Erythroblast (primary cell): ENCODE measurements around the gene BIRC3.
"Not testable (repeated sequence)": the region's sequence is repeated elsewhere in the genome, so short reads cannot be mapped to it uniquely, and the experiment has no call there.

ENCODE experiments used
- DNase-seq, 2 experiments: peaks; one replicate each; lab custom pipeline; 2025; lab: John Stamatoyannopoulos, UW
- GATA1 ChIP-seq: IDR thresholded peaks from 2 replicates; pipeline ENCODE4 v1.6.1; 2011; ENCODE audit warnings: low read depth, mild to moderate bottlenecking, control low read depth, low read length, moderate library complexity
- POLR2A ChIP-seq: IDR thresholded peaks from 2 replicates; pipeline ENCODE4 v1.6.1; 2011; ENCODE audit warnings: mild to moderate bottlenecking, low read length

Gene BIRC3

GRCh38 chr11:102286292-102286691 is 31.0 kb upstream of the BIRC3 start:
- TF ChIP-seq POLR2A: no peak
- TF ChIP-seq GATA1: no peak
- DNase-seq: no peak

- TF ChIP-seq POLR2A (no peak), GATA1 (no peak)
- DNase-seq: peak; percentile 61 to 72
Measured at GRCh38 chr11:102287964-102288724, 29.1 kb upstream of the BIRC3 start.

DNA sequence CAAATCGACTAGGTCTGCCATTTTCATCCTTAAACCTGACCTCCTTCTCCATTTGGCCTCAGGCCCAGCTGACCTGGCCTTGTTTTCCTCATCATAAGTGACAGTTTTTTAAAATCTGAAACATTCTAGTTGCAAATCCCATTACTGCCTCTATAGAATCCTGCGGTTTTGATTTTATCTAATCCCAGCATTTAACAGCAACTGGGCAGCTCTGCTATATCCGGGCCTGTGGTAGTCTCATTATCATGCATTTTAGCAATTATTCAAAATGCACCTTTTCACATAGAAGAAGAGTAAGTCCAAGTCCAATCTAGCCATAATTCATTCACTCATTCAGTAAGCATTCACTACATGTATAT is 28.6 kb upstream of the BIRC3 start:
- TF ChIP-seq GATA1 (no peak), POLR2A (no peak)

DNA sequence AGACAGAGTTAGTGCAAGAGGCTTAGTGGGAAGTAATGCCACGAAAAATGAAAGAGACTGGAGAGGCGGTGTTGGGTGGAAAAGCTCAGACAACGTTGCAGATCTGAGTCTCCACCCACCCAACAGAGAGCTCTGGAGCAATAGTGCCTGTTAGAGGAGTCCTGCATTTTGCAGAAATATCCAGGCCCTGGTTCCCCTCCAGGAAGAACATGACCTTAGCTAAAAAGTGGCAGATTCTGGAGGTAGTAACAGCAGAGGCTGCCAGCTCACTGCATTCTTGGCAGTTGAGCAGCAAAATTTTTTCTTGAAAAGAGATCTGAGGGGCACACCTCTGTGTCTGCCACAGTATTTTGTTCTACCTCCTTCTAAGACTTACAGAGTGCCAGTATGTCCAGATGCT is 27.7 kb upstream of the BIRC3 start:
- no peak for DNase-seq

More for the DNA sequence above, 28.6 kb upstream of the BIRC3 start:
- DNase-seq: no peak

GRCh38 chr11:102291831-102292230 is 25.5 kb upstream of the BIRC3 start:
- no peak for DNase-seq
- TF ChIP-seq GATA1: no peak
- TF ChIP-seq POLR2A: no peak

More for the DNA sequence above, 27.7 kb upstream of the BIRC3 start:
- TF ChIP-seq GATA1 (no peak), POLR2A (no peak)

- no peak for TF ChIP-seq GATA1
- no peak for TF ChIP-seq POLR2A
- DNase-seq: no peak
Measured at GRCh38 chr11:102292933-102293332, 24.4 kb upstream of the BIRC3 start.

GRCh38 chr11:102293873-102294601 is 23.2 kb upstream of the BIRC3 start:
- peak; percentile 13 to 21 for DNase-seq

GRCh38 chr11:102295045-102295444 is 22.2 kb upstream of the BIRC3 start:
- DNase-seq: no peak

More at GRCh38 chr11:102293873-102294601, 23.2 kb upstream of the BIRC3 start:
- no peak for TF ChIP-seq GATA1
- TF ChIP-seq POLR2A: no peak

DNA sequence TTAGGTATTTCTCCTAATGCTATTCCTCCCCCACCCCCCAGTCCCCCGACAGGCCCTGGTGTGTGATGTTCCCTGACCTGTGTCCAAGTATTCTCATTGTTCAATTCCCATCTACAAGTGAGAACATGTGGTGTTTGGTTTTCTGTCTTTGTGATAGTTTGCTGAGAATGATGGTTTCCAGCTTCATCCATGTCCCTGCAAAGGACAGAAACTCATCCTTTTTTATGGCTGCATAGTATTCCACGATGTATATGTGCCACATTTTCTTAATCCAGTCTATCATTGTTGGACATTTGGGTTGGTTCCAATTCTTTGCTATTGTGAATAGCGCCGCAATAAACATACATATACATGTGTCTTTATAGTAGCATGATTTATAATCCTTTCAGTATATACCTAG is 20.5 kb upstream of the BIRC3 start:
- DNase-seq: not testable (repeated sequence)

More at GRCh38 chr11:102295045-102295444, 22.2 kb upstream of the BIRC3 start:
- TF ChIP-seq GATA1: no peak
- no peak for TF ChIP-seq POLR2A

- not testable (repeated sequence) for DNase-seq
Measured at GRCh38 chr11:102300837-102301236, 16.4 kb upstream of the BIRC3 start.

DNA sequence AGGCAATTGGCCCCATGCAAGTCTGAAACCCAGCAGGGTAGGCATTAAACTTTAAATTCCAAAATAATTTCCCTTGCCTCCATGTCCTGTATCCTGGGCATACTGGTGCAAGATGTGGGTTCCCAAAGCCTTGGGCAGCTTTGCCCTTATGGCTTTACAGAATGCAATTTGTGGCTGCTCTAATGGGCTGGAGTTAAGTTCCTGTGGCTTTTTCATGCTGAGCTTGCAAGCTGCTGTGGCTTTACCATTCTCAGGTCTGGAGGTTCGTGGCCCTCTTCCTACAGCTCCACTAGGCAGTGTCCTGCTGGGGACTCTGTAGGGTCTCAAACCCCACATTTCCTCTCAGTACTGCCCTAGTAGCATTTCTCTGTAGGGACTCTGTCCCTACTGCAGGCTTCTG is 15.0 kb upstream of the BIRC3 start:
- TF ChIP-seq GATA1: no peak
- TF ChIP-seq POLR2A: no peak
- no peak for DNase-seq

- TF ChIP-seq POLR2A (no peak), GATA1 (no peak)
Measured at GRCh38 chr11:102304686-102305085, 12.6 kb upstream of the BIRC3 start.

GRCh38 chr11:102305352-102306047 is 11.8 kb upstream of the BIRC3 start:
- no peak for DNase-seq
- no peak for TF ChIP-seq POLR2A
- no peak for TF ChIP-seq GATA1

More at GRCh38 chr11:102304686-102305085, 12.6 kb upstream of the BIRC3 start:
- DNase-seq: no peak

DNA sequence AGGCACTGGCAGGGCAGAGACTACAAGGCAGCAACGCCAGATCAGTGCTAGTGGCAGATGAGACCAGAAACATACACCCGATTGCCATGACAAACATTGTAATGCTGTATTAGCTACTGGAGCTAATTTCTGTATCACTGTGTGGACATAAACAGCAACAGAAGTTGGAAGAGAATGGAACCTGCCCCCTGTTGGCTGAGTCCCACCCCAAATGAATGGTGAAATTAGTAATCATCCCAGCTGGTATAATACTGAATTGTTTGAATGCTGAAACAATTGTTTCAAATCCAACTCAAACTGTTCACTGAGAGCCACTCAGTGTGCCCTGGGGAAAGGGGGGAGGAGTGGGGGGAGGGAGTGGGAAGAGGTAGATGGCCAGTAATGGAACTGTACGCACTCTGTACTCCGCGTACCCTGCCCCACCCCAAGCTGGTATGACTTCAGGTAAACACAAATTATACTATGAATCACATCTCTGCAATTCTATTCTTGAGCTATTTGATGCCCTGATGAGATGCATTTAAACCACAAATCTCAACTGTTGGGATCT is 11.2 kb upstream of the BIRC3 start:
- TF ChIP-seq GATA1 (no peak), POLR2A (no peak)
- no peak for DNase-seq
